Heart left ventricle (tissue), 16 donors: ENCODE data around the gene CD101. TPM values are rescaled to one million over a fixed set of nuclear protein-coding genes. Genes with fewer than 3 reads are reported as not detected.

Experiments used
- ATAC-seq, 4 donors: fragments of 200-7000 bp; cut with Tn5 transposase; one replicate each; pipeline ENCODE4 v1.9.1; 2020 to 2022; ENCODE audit warnings: moderate library complexity in 4 of 4, mild to moderate bottlenecking in 3 of 4, moderate number of reproducible peaks in 1 of 4
- DNase-seq, 5 donors: peaks; one replicate each; pipeline ENCODE4 v3.0.0-alpha.2; 2020
- H3K27ac ChIP-seq, 12 donors: fragments of 200-600 bp; sonication (generic) in 4 of 12; one replicate each; pipeline versions ENCODE4 v1.5.0 to v1.8.0; 2016 to 2022; ENCODE audit warnings: mild to moderate bottlenecking in 2 of 12
- H3K27me3 ChIP-seq, 9 donors: fragments of 200-600 bp; sonication (generic) in 2 of 9; one replicate each; pipeline versions ENCODE4 v1.5.1 to v1.8.0; 2016 to 2022; ENCODE audit warnings: mild to moderate bottlenecking in 3 of 9
- H3K36me3 ChIP-seq, 9 donors: fragments of 200-600 bp; sonication (generic) in 2 of 9; one replicate each; pipeline versions ENCODE4 v1.5.0 to v1.8.0; 2018 to 2022; ENCODE audit warnings: mild to moderate bottlenecking in 2 of 9
- H3K4me1 ChIP-seq, 12 donors: fragments of 200-600 bp; sonication (generic) in 4 of 12; one replicate each; pipeline versions ENCODE4 v1.5.0 to v1.8.0; 2016 to 2022; ENCODE audit warnings: mild to moderate bottlenecking in 3 of 12
- H3K4me3 ChIP-seq, 12 donors: fragments of 200-600 bp; sonication (generic) in 4 of 12; one replicate each; pipeline versions ENCODE4 v1.5.0 to v1.8.0; 2017 to 2022; ENCODE audit warnings: mild to moderate bottlenecking in 9 of 12, moderate library complexity in 4 of 12
- H3K9me3 ChIP-seq, 12 donors: fragments of 200-600 bp; sonication (generic) in 4 of 12; one replicate each; pipeline versions ENCODE4 v1.5.0 to v1.8.0; 2016 to 2022; ENCODE audit warnings: mild to moderate bottlenecking in 1 of 12
- CTCF ChIP-seq, 12 donors: fragments of 200-600 bp; sonication (generic) in 4 of 12; IDR thresholded peaks; one replicate each; pipeline versions ENCODE4 v1.5.0 to v1.8.0; 2018 to 2022; ENCODE audit warnings: antibody characterized with exemption in 12 of 12, mild to moderate bottlenecking in 5 of 12
- POLR2A ChIP-seq, 2 donors: fragments of 450-650 bp; IDR thresholded peaks; one replicate each; pipeline ENCODE4 v1.6.1; 2017; ENCODE audit warnings: antibody characterized with exemption in 2 of 2, mild to moderate bottlenecking in 2 of 2, moderate library complexity in 2 of 2
- WGBS, 4 donors: extraction: QIAGEN DNeasy Blood & Tissue Kit in 2 of 4; methylation state at CpG; one replicate each; pipeline versions ENCODE4 v1.1.5 to v1.1.7; 2013 to 2018; 5-methylcytosine and 5-hydroxymethylcytosine counted together
- intact Hi-C, 10 donors: fragments of 100-400 bp; cut with DNase I; formaldehyde crosslinking; loops; one replicate each; pipeline versions ENCODE4 v1.11.1 to v1.14.2; 2022
- polyA plus RNA-seq, 2 donors: library from polyadenylated mRNA; stranded (reverse); fragments of 200-250 nt; gene quantifications; one replicate each; pipeline ENCODE4 v1.2.3, GENCODE V29; 2013
- total RNA-seq, 9 donors: library from RNA; depleted of rRNA in 2 of 9; stranded (reverse); fragments of >200 nt in 2 of 9; fragmentation: NEBNext Ultra II Directional in 3 of 9; extraction: Animal tissue kit (Norgen Biotek cat#: 25700) in 3 of 9; gene quantifications; one replicate each; pipeline versions ENCODE4 v1.1.0 to v1.2.4, GENCODE V29; 2016 to 2023
- donor health status: ischemic (EF 13 %, LVEDD 7.1; RV severe dilation, severe dysfunction).
- donor health status: healthy with polysubstance abuse.
- donor health status: DM: no; HTN: yes; CAD: no.
- donor health status: DM: no; HTN: no; CAD: no.
- donor health status: ischemic (EF 25% LVEDD 6.9; RV normal size, moderate dysfunction).
- donor health status: ischemic (EF 25% LVEDD 5.7; RV mildly dilated, moderate dysfunction).
- donor health status: healthy.
- donor health status: DM: yes; HTN: yes; CAD: no.
- donor health status: ischemic (EF 35%, LVEDD 5.7; RV mildly dilated, moderate dysfunction).
- donor health status: nonischemic (EF 11% LVEDD 7.7; RV severe dilation, severe dysfunction).
- donor health status: DM: yes; HTN: yes; CAD: no.
- donor health status: PGD.
- donor health status: ischemic (EF 29% LVEDD 5.4; RV normal size, mild dysfunction).
- donor health status: nonischemic (EF 23%, LVEDD 6.1; RV moderate dilation, normal function).

Gene CD101
- total and polyA plus RNA-seq, 11 donors = 0.38 to 2.5 (median 0.87) TPM

- Histone ChIP-seq H3K9me3 (no peaks in the 10 kb centered on the region), H3K4me3 (peak overlapping the region in 3 of 12 donors; percentile 73 to 88 (median 82)), H3K4me1 (peaks cover 0 to 27% (median 7%) of the 10 kb centered on the region in 12 donors), H3K36me3 (peaks cover 0 to 13% (median 0%) of the 10 kb centered on the region in 9 donors), H3K27ac (peak overlapping the region in 1 of 12 donors; percentile 70), H3K27me3 (no peaks in the 10 kb centered on the region)
- WGBS, 4 donors = 42 to 73% (median 57%) methylated on average over 4 of the region's 4 CpGs
- TF ChIP-seq POLR2A (IDR thresholded peaks at IDR 0.05) (no peak), CTCF (IDR thresholded peaks at IDR 0.05) (no peak)
- DNase-seq (no peak), ATAC-seq (no peak)
- intact Hi-C loops = loop anchor here in 9 of 10 donors (5.0 to 10.0 kb wide), 11 partner anchors 134 to 487 kb away; partner anchors contain the start of genes CD58 (in 6 of the 9) and PTGFRN (in 1 of the 9)
Observed at GRCh38 chr1:117058810-117059209, 57.2 kb downstream of the CD101 start.

DNA sequence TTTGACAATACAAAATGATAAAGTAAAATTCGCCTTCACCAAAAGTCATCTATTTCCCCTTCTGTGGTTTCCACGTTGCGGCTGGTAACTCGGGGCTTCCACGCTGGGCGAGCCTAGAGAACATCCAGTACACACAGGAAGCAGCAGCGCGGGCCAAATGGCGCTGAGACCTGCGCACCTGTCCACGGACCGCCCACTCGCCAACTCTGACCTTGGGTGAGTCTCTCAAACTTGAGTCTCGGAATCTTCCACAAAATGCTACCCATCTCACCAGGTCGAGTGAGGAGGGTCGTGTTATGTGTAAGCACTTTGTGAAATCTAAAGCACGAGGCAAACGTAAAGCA, 57.7 kb downstream of the CD101 start:
- H3K27me3 ChIP-seq = no peaks in the 10 kb centered on the region
- DNase-seq (peak in 2 of 5 donors; percentile 25 to 44), ATAC-seq (no peak)
- H3K36me3 ChIP-seq = peaks cover 0 to 14% (median 0%) of the 10 kb centered on the region in 9 donors
- peak overlapping the region in 5 of 12 donors; percentile 26 to 70 (median 51) for H3K27ac ChIP-seq
- intact Hi-C loops = loop anchor here in 9 of 10 donors (5.0 to 10.0 kb wide), 11 partner anchors 135 to 487 kb away; partner anchors contain the start of genes CD58 (in 6 of the 9) and PTGFRN (in 1 of the 9)
- H3K4me3 ChIP-seq = peak overlapping the region; percentile 67 to 88 (median 73)
- WGBS, 4 donors = 0 to 2% (median 1%) methylated on average over 16 to 18 of the region's 18 CpGs
- H3K4me1 ChIP-seq = peaks cover 0 to 27% (median 7%) of the 10 kb centered on the region in 12 donors
- no peaks in the 10 kb centered on the region for H3K9me3 ChIP-seq
- TF ChIP-seq CTCF (IDR thresholded peaks at IDR 0.05) = no peak
- no peak for TF ChIP-seq POLR2A (IDR thresholded peaks at IDR 0.05)

GRCh38 chr1:117059678-117060440, 58.3 kb downstream of the CD101 start, which contains the start of gene TTF2:
Gene TTF2 (plus strand): TSS chr1:117060326. CDS start chr1:117060347, 21 bp downstream.
- peak within 1 kb of the TSS in 11 of 12 donors; percentile 1 to 70 (median 54) for H3K27ac ChIP-seq
- peaks cover 0 to 27% (median 7%) of the 10 kb centered on the region in 12 donors for H3K4me1 ChIP-seq
- WGBS, 4 donors = 0 to 1% (median 0%) methylated on average over 48 of the region's 48 CpGs
- H3K36me3 ChIP-seq = peaks cover 0 to 17% (median 0%) of the 10 kb centered on the region in 9 donors
- H3K27me3 ChIP-seq = no peaks in the 10 kb centered on the region
- peak; percentile 99 to 100 (median 100) for ATAC-seq
- H3K9me3 ChIP-seq = no peaks in the 10 kb centered on the region
- TF ChIP-seq POLR2A (IDR thresholded peaks at IDR 0.05) = peak in 1 of 2 donors; percentile 13
- peak in 9 of 12 donors; percentile 4 to 55 (median 33) for TF ChIP-seq CTCF (IDR thresholded peaks at IDR 0.05)
- peak; percentile 90 to 94 (median 92) for DNase-seq
- intact Hi-C loops = loop anchor here in 9 of 10 donors (5.0 to 10.0 kb wide), 13 partner anchors 135 to 695 kb away; partner anchors contain the start of genes CD58 (in 7 of the 9), PTGFRN (in 1 of the 9) and TENT5C (in 1 of the 9)
- H3K4me3 ChIP-seq = peak within 1 kb of the TSS; percentile 67 to 88 (median 73)
